Hematopoietic multipotent progenitor cell (in vitro differentiated cells): ENCODE measurements around the gene PLEKHA7. TPM values are rescaled to one million over a fixed set of nuclear protein-coding genes. Genes with fewer than 3 reads are reported as not detected.
A peak's percentile ranks its signal among the peaks of the same experiment; 100 is the strongest.
"Not testable (repeated sequence)": the region's sequence is repeated elsewhere in the genome, so short reads cannot be mapped to it uniquely, and the experiment has no call there.

Experiments used
- DNase-seq, 3 donors: peaks; one replicate each; pipeline ENCODE4 v3.0.0-alpha.2; 2011 to 2015; ENCODE audit warnings: low read depth in 2 of 3, low spot score in 2 of 3
- total RNA-seq: library from RNA; depleted of rRNA; stranded (reverse); fragments of >200 nt; gene quantifications from one replicate; pipeline ENCODE4 v1.2.3, GENCODE V29; 2012

Gene PLEKHA7
- 2.7 TPM for total RNA-seq

GRCh38 chr11:17014321-17014832 lies at the start of gene PLEKHA7:
Gene PLEKHA7, minus strand, starts transcription at chr11:17014414. Its CDS starts 13 bp downstream, at chr11:17014401.
- DNase-seq, result no peak

- DNase-seq, result peak in 2 of 3 donors; percentile 46 to 58
Measured at GRCh38 chr11:17063171-17064002, 49.2 kb upstream of the PLEKHA7 start.

- not testable (repeated sequence) for DNase-seq
Measured at GRCh38 chr11:17051146-17051545, 36.9 kb upstream of the PLEKHA7 start.

- not testable (repeated sequence) for DNase-seq
Measured at GRCh38 chr11:17048491-17048890, 34.3 kb upstream of the PLEKHA7 start.

- DNase-seq, result no peak
Measured at GRCh38 chr11:17046690-17047089, 32.5 kb upstream of the PLEKHA7 start.

GRCh38 chr11:17036666-17037658 lies 22.7 kb upstream of the PLEKHA7 start:
- no peak for DNase-seq

- not testable (repeated sequence) for DNase-seq
Measured at GRCh38 chr11:17034027-17034426, 19.8 kb upstream of the PLEKHA7 start.

- DNase-seq, result no peak
Measured at GRCh38 chr11:17026487-17027082, 12.4 kb upstream of the PLEKHA7 start.

- DNase-seq, result no peak
Measured at GRCh38 chr11:17024924-17025323, 10.7 kb upstream of the PLEKHA7 start.

GRCh38 chr11:17021511-17021910 lies 7.3 kb upstream of the PLEKHA7 start:
- no peak for DNase-seq

- DNase-seq, result no peak
Measured at GRCh38 chr11:17020831-17021230, 6.6 kb upstream of the PLEKHA7 start.

- DNase-seq, result no peak
Measured at GRCh38 chr11:17019232-17019631, 5.0 kb upstream of the PLEKHA7 start.

- DNase-seq, result no peak
Measured at GRCh38 chr11:17015627-17016126, 1.5 kb upstream of the PLEKHA7 start.

- DNase-seq, result peak in 2 of 3 donors; percentile 51 to 67
Measured at GRCh38 chr11:17014833-17015626, 816 bp upstream of the PLEKHA7 start.

- peak in 1 of 3 donors; percentile 13 for DNase-seq
Measured at GRCh38 chr11:17013548-17014320, 480 bp downstream of the PLEKHA7 start.

- no peak for DNase-seq
Measured at GRCh38 chr11:17012712-17013547, 1.3 kb downstream of the PLEKHA7 start.

- DNase-seq, result no peak
Measured at GRCh38 chr11:17012179-17012578, 2.0 kb downstream of the PLEKHA7 start.

- no peak for DNase-seq
Measured at GRCh38 chr11:17010851-17011420, 3.3 kb downstream of the PLEKHA7 start.
